Activated naive CD8-positive, alpha-beta T cell (primary cell): ENCODE measurements around the gene MYCT1.
"Not testable (repeated sequence)": the region's sequence is repeated elsewhere in the genome, so short reads cannot be mapped to it uniquely, and the experiment has no call there.

Experiments used
- H3K27ac Mint-ChIP-seq: one replicate; pipeline ENCODE4 v1.8.0; 2021; ENCODE audit warnings: mixed read lengths
- H3K27me3 Mint-ChIP-seq: one replicate; pipeline ENCODE4 v1.8.0; 2021; ENCODE audit warnings: mixed read lengths
- H3K36me3 Mint-ChIP-seq: one replicate; pipeline ENCODE4 v1.8.0; 2021; ENCODE audit warnings: mixed read lengths
- H3K4me1 Mint-ChIP-seq: one replicate; pipeline ENCODE4 v1.8.0; 2021; ENCODE audit warnings: low read depth, mixed read lengths
- H3K4me3 Mint-ChIP-seq: one replicate; pipeline ENCODE4 v1.8.0; 2021; ENCODE audit warnings: mild to moderate bottlenecking, mixed read lengths
- H3K9me3 Mint-ChIP-seq: one replicate; pipeline ENCODE4 v1.8.0; 2021; ENCODE audit warnings: low read depth, mixed read lengths

Gene MYCT1

GRCh38 chr6:152697634-152698033 is at the start of gene MYCT1:
Gene MYCT1, plus strand, starts transcription at chr6:152697897. Its CDS starts 6 bp downstream, at chr6:152697903.
- Mint-ChIP-seq H3K4me3 (no peak within 1 kb of the TSS), H3K9me3 (no peaks in the 10 kb centered on the region), H3K36me3 (no peaks in the 10 kb centered on the region), H3K27me3 (peaks cover 11% of the 10 kb centered on the region), H3K4me1 (no peaks in the 10 kb centered on the region), H3K27ac (no peak within 1 kb of the TSS)

- Mint-ChIP-seq H3K4me3 (no peak overlapping the region), H3K4me1 (no peaks in the 10 kb centered on the region), H3K9me3 (no peaks in the 10 kb centered on the region), H3K36me3 (no peaks in the 10 kb centered on the region), H3K27me3 (peaks cover 16% of the 10 kb centered on the region), H3K27ac (no peak overlapping the region)
Measured at GRCh38 chr6:152648105-152648504, 49.6 kb upstream of the MYCT1 start.

GRCh38 chr6:152651986-152652385 is 45.7 kb upstream of the MYCT1 start:
- Mint-ChIP-seq H3K27me3 (peaks cover 8% of the 10 kb centered on the region), H3K27ac (no peak overlapping the region), H3K9me3 (no peaks in the 10 kb centered on the region), H3K4me3 (no peak overlapping the region), H3K4me1 (no peaks in the 10 kb centered on the region), H3K36me3 (no peaks in the 10 kb centered on the region)

GRCh38 chr6:152661776-152662175 is 35.9 kb upstream of the MYCT1 start:
- Mint-ChIP-seq H3K9me3 (peaks cover 4% of the 10 kb centered on the region), H3K4me1 (no peaks in the 10 kb centered on the region), H3K27ac (no peak overlapping the region), H3K27me3 (no peaks in the 10 kb centered on the region), H3K4me3 (no peak overlapping the region), H3K36me3 (no peaks in the 10 kb centered on the region)

GRCh38 chr6:152669895-152670294 is 27.8 kb upstream of the MYCT1 start:
- Mint-ChIP-seq H3K27me3 (peaks cover 3% of the 10 kb centered on the region), H3K4me1 (no peaks in the 10 kb centered on the region), H3K36me3 (no peaks in the 10 kb centered on the region), H3K9me3 (peaks cover 4% of the 10 kb centered on the region), H3K27ac (no peak overlapping the region), H3K4me3 (no peak overlapping the region)

GRCh38 chr6:152671171-152671570 is 26.5 kb upstream of the MYCT1 start:
- Mint-ChIP-seq H3K27me3 (peaks cover 3% of the 10 kb centered on the region), H3K36me3 (no peaks in the 10 kb centered on the region), H3K27ac (no peak overlapping the region), H3K9me3 (no peaks in the 10 kb centered on the region), H3K4me1 (no peaks in the 10 kb centered on the region), H3K4me3 (no peak overlapping the region)

- H3K4me1 Mint-ChIP-seq = no peaks in the 10 kb centered on the region
- peaks cover 3% of the 10 kb centered on the region for H3K27me3 Mint-ChIP-seq
- no peak overlapping the region for H3K27ac Mint-ChIP-seq
- no peaks in the 10 kb centered on the region for H3K36me3 Mint-ChIP-seq
- no peak overlapping the region for H3K4me3 Mint-ChIP-seq
- H3K9me3 Mint-ChIP-seq = no peaks in the 10 kb centered on the region
Measured at GRCh38 chr6:152673236-152673635, 24.5 kb upstream of the MYCT1 start.

GRCh38 chr6:152680151-152680550 is 17.5 kb upstream of the MYCT1 start:
- no peaks in the 10 kb centered on the region for H3K27me3 Mint-ChIP-seq
- no peaks in the 10 kb centered on the region for H3K4me1 Mint-ChIP-seq
- H3K4me3 Mint-ChIP-seq = no peak overlapping the region

GRCh38 chr6:152680879-152681517 is 16.7 kb upstream of the MYCT1 start:
- H3K27ac Mint-ChIP-seq = no peak overlapping the region
- no peak overlapping the region for H3K4me3 Mint-ChIP-seq
- H3K27me3 Mint-ChIP-seq = no peaks in the 10 kb centered on the region
- H3K9me3 Mint-ChIP-seq = no peaks in the 10 kb centered on the region
- H3K36me3 Mint-ChIP-seq = no peaks in the 10 kb centered on the region
- H3K4me1 Mint-ChIP-seq = no peaks in the 10 kb centered on the region

More at GRCh38 chr6:152680151-152680550, 17.5 kb upstream of the MYCT1 start:
- Mint-ChIP-seq H3K9me3 (no peaks in the 10 kb centered on the region), H3K27ac (no peak overlapping the region), H3K36me3 (no peaks in the 10 kb centered on the region)

- Mint-ChIP-seq H3K27me3 (no peaks in the 10 kb centered on the region), H3K27ac (no peak overlapping the region), H3K4me3 (no peak overlapping the region), H3K9me3 (no peaks in the 10 kb centered on the region), H3K36me3 (no peaks in the 10 kb centered on the region), H3K4me1 (no peaks in the 10 kb centered on the region)
Measured at GRCh38 chr6:152682141-152682540, 15.6 kb upstream of the MYCT1 start.

GRCh38 chr6:152682935-152683334 is 14.8 kb upstream of the MYCT1 start:
- H3K4me1 Mint-ChIP-seq, H3K36me3 Mint-ChIP-seq, H3K27me3 Mint-ChIP-seq, H3K9me3 Mint-ChIP-seq, H3K4me3 Mint-ChIP-seq, H3K27ac Mint-ChIP-seq: not testable (repeated sequence)

GRCh38 chr6:152685819-152686218 is 11.9 kb upstream of the MYCT1 start:
- Mint-ChIP-seq H3K9me3 (no peaks in the 10 kb centered on the region), H3K4me3 (no peak overlapping the region), H3K36me3 (no peaks in the 10 kb centered on the region), H3K4me1 (no peaks in the 10 kb centered on the region), H3K27me3 (no peaks in the 10 kb centered on the region), H3K27ac (no peak overlapping the region)

GRCh38 chr6:152695372-152696045 is 2.2 kb upstream of the MYCT1 start:
- Mint-ChIP-seq H3K27ac (no peak overlapping the region), H3K4me3 (no peak overlapping the region), H3K9me3 (no peaks in the 10 kb centered on the region), H3K36me3 (no peaks in the 10 kb centered on the region), H3K27me3 (peaks cover 7% of the 10 kb centered on the region), H3K4me1 (no peaks in the 10 kb centered on the region)

- no peaks in the 10 kb centered on the region for H3K4me1 Mint-ChIP-seq
- H3K9me3 Mint-ChIP-seq = no peaks in the 10 kb centered on the region
- H3K27me3 Mint-ChIP-seq = peaks cover 11% of the 10 kb centered on the region
- no peak overlapping the region for H3K27ac Mint-ChIP-seq
- H3K36me3 Mint-ChIP-seq = no peaks in the 10 kb centered on the region
- H3K4me3 Mint-ChIP-seq = no peak overlapping the region
Measured at GRCh38 chr6:152696522-152696921, 1.2 kb upstream of the MYCT1 start.

- Mint-ChIP-seq H3K36me3 (no peaks in the 10 kb centered on the region), H3K27me3 (peaks cover 11% of the 10 kb centered on the region), H3K4me3 (no peak overlapping the region), H3K9me3 (no peaks in the 10 kb centered on the region), H3K4me1 (no peaks in the 10 kb centered on the region), H3K27ac (no peak overlapping the region)
Measured at GRCh38 chr6:152698692-152699091, 995 bp downstream of the MYCT1 start.

- no peaks in the 10 kb centered on the region for H3K36me3 Mint-ChIP-seq
- no peaks in the 10 kb centered on the region for H3K4me1 Mint-ChIP-seq
- no peak overlapping the region for H3K27ac Mint-ChIP-seq
- H3K27me3 Mint-ChIP-seq = peaks cover 11% of the 10 kb centered on the region
- H3K4me3 Mint-ChIP-seq = no peak overlapping the region
- H3K9me3 Mint-ChIP-seq = no peaks in the 10 kb centered on the region
Measured at GRCh38 chr6:152700427-152700826, 2.7 kb downstream of the MYCT1 start.
